Nephron progenitor cell (in vitro differentiated cells): ENCODE data around the gene MTERF2.

ENCODE experiments used
- DNase-seq: peaks from one replicate; pipeline ENCODE4 v3.0.0; 2021
- H3K27ac Mint-ChIP-seq: 2 replicates; pipeline ENCODE4 v1.8.0; 2021; ENCODE audit warnings: mild to moderate bottlenecking, moderate library complexity, mixed read lengths
- H3K27me3 Mint-ChIP-seq: 2 replicates; pipeline ENCODE4 v1.8.0; 2021; ENCODE audit warnings: mild to moderate bottlenecking, low read depth, mixed read lengths; ENCODE audit not compliant: poor library complexity
- H3K36me3 Mint-ChIP-seq: 2 replicates; pipeline ENCODE4 v1.8.0; 2021; ENCODE audit warnings: low read depth, mixed read lengths
- H3K4me1 Mint-ChIP-seq: 2 replicates; pipeline ENCODE4 v1.8.0; 2021; ENCODE audit warnings: mixed read lengths
- H3K4me3 Mint-ChIP-seq: 2 replicates; pipeline ENCODE4 v1.8.0; 2021; ENCODE audit warnings: mild to moderate bottlenecking, moderate library complexity, mixed read lengths
- H3K9me3 Mint-ChIP-seq: 2 replicates; pipeline ENCODE4 v1.8.0; 2021; ENCODE audit warnings: mild to moderate bottlenecking, moderate library complexity, mixed read lengths
- TF ChIP-seq, protein P1 (sequence below): fragments of 200-600 bp; sonication (generic); IDR thresholded peaks from 2 replicates; pipeline ENCODE4 v1.5.0; 2021; ENCODE audit warnings: antibody characterized with exemption

The MTERF2 gene, protein sequence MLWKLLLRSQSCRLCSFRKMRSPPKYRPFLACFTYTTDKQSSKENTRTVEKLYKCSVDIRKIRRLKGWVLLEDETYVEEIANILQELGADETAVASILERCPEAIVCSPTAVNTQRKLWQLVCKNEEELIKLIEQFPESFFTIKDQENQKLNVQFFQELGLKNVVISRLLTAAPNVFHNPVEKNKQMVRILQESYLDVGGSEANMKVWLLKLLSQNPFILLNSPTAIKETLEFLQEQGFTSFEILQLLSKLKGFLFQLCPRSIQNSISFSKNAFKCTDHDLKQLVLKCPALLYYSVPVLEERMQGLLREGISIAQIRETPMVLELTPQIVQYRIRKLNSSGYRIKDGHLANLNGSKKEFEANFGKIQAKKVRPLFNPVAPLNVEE

DNA sequence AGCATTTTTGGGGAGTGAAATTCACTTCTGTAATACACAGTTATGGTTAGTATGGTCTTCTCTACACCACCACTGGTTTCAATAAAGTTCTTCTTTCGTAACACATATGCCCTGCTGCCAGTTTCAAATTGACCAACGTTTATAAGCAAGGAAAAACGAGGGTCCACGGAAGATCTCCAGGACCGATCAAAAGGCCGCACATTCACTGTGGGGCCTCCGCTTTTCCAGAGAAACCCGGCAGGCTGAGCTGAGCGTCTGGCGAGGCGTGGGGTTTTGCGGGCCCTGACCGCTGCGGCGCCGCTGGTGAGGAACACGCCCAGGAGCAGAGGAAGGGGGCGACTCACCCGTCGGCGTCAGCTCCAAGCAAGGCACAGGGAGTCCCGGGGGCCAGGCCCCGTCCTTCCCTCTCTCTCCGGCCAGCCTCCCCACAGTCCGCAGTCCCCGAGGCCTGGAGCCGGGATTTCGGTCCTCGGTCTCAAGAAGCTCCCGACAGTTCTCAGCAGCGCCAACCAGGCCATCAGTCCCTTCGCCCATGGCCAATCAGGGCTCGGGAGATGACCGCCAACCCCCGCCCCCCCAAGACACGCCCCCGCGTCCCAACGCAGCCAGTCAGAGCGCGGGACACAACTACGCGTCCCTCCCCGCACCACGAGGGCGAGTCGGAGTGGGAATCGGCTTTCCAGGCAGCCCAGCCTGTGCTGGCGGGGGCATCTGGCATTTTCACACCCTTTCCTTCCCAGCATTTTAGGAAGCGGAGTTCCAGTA lies at the start of gene MTERF2:
MTERF2 (minus strand) TSS at position 522 of the 765 bp plus-strand sequence. CDS start 8,432 bp downstream, outside the sequence.
- Mint-ChIP-seq H3K27me3 (no peaks in the 10 kb centered on the region), H3K4me1 (peaks cover 32% of the 10 kb centered on the region), H3K36me3 (peaks cover 32% of the 10 kb centered on the region), H3K9me3 (no peaks in the 10 kb centered on the region), H3K4me3 (peak within 1 kb of the TSS; percentile 93), H3K27ac (peak within 1 kb of the TSS; percentile 78)
- TF ChIP-seq, protein P1, sequence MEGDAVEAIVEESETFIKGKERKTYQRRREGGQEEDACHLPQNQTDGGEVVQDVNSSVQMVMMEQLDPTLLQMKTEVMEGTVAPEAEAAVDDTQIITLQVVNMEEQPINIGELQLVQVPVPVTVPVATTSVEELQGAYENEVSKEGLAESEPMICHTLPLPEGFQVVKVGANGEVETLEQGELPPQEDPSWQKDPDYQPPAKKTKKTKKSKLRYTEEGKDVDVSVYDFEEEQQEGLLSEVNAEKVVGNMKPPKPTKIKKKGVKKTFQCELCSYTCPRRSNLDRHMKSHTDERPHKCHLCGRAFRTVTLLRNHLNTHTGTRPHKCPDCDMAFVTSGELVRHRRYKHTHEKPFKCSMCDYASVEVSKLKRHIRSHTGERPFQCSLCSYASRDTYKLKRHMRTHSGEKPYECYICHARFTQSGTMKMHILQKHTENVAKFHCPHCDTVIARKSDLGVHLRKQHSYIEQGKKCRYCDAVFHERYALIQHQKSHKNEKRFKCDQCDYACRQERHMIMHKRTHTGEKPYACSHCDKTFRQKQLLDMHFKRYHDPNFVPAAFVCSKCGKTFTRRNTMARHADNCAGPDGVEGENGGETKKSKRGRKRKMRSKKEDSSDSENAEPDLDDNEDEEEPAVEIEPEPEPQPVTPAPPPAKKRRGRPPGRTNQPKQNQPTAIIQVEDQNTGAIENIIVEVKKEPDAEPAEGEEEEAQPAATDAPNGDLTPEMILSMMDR: no peak
- DNase-seq: peak; percentile 90

GRCh38 chr12:107035733-107036132 lies 48.8 kb upstream of the MTERF2 start:
- TF ChIP-seq, protein P1: no peak
- no peaks in the 10 kb centered on the region for H3K4me1 Mint-ChIP-seq
- no peak overlapping the region for H3K27ac Mint-ChIP-seq
- no peaks in the 10 kb centered on the region for H3K27me3 Mint-ChIP-seq
- peaks cover 18% of the 10 kb centered on the region for H3K36me3 Mint-ChIP-seq
- no peak for DNase-seq
- H3K9me3 Mint-ChIP-seq: peaks cover 4% of the 10 kb centered on the region
- H3K4me3 Mint-ChIP-seq: no peak overlapping the region

GRCh38 chr12:107033758-107034739 lies 47.1 kb upstream of the MTERF2 start:
- no peaks in the 10 kb centered on the region for H3K27me3 Mint-ChIP-seq
- peaks cover 18% of the 10 kb centered on the region for H3K36me3 Mint-ChIP-seq
- no peak overlapping the region for H3K4me3 Mint-ChIP-seq
- no peak for DNase-seq
- peaks cover 4% of the 10 kb centered on the region for H3K9me3 Mint-ChIP-seq
- H3K27ac Mint-ChIP-seq: no peak overlapping the region
- H3K4me1 Mint-ChIP-seq: no peaks in the 10 kb centered on the region
- TF ChIP-seq, protein P1: no peak

GRCh38 chr12:107032266-107032665 lies 45.3 kb upstream of the MTERF2 start:
- H3K4me3 Mint-ChIP-seq: no peak overlapping the region
- peaks cover 4% of the 10 kb centered on the region for H3K9me3 Mint-ChIP-seq
- H3K36me3 Mint-ChIP-seq: peaks cover 18% of the 10 kb centered on the region
- H3K27ac Mint-ChIP-seq: peak overlapping the region; percentile 74
- TF ChIP-seq, protein P1: no peak
- DNase-seq: no peak
- no peaks in the 10 kb centered on the region for H3K4me1 Mint-ChIP-seq
- no peaks in the 10 kb centered on the region for H3K27me3 Mint-ChIP-seq

DNA sequence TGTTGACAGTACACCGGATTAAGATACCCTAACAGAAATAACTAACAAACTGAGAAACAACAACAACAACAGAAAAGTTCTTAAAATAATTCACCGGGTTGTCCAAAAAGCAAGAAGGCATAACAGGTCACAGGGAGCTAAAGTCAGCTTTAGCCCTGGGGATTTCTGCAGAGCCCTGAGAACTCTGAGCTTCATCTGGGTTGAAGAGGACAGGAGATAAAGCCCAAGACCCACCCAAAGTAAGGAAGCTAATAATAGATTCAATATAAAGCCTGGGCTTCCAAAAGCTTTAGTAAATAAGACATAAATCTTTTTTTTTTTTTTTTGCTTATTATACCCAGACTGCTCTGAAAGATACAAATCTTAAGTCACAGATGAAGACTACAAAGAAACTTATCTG lies 44.1 kb upstream of the MTERF2 start:
- TF ChIP-seq, protein P1: no peak
- no peak overlapping the region for H3K27ac Mint-ChIP-seq
- no peaks in the 10 kb centered on the region for H3K9me3 Mint-ChIP-seq
- no peaks in the 10 kb centered on the region for H3K27me3 Mint-ChIP-seq
- no peak for DNase-seq
- H3K4me3 Mint-ChIP-seq: no peak overlapping the region
- peaks cover 6% of the 10 kb centered on the region for H3K36me3 Mint-ChIP-seq
- H3K4me1 Mint-ChIP-seq: no peaks in the 10 kb centered on the region
